Anterior cingulate cortex (tissue), 58 donors: Measurements from ENCODE around the gene PPP2R1A.
"Not testable (repeated sequence)": the region's sequence is repeated elsewhere in the genome, so short reads cannot be mapped to it uniquely, and the experiment has no call there.

Experiments used
- DNase-seq, 58 donors: peaks; one replicate each; lab custom pipeline; 2025; lab: John Stamatoyannopoulos, UW

Gene PPP2R1A

GRCh38 chr19:52234406-52234805 is 44.6 kb downstream of the PPP2R1A start:
- DNase-seq = no peak

- no peak for DNase-seq
Measured at GRCh38 chr19:52237197-52237596, 47.3 kb downstream of the PPP2R1A start.

- DNase-seq = peak in 43 of 58 donors; percentile 0 to 57 (median 14)
Measured at GRCh38 chr19:52237771-52238400, 48.0 kb downstream of the PPP2R1A start.

GRCh38 chr19:52244021-52244420 is 54.2 kb downstream of the PPP2R1A start:
- DNase-seq = no peak

GRCh38 chr19:52248241-52248640 is 58.4 kb downstream of the PPP2R1A start:
- peak in 11 of 58 donors; percentile 1 to 28 (median 5) for DNase-seq

- DNase-seq = no peak
Measured at GRCh38 chr19:52258426-52258825, 68.6 kb downstream of the PPP2R1A start.

DNA sequence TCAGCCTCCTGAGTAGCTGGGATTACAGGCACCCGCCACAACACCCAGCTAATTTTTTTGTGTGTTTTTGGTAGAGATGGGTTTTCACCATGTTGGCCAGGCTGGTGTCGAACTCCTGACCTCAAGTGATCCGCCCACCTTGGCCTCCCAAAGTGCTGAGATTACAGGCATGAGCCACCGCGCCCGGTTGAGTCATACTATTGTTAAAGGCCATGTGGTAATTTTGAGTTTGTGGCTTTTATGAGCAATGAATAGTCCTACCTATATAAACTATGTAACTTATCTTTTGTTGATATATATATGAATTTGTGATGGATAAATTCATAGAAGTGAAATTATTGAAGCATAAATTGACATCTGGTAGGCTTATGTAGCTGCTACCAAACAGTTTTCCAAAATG is 75.7 kb downstream of the PPP2R1A start:
- DNase-seq = not testable (repeated sequence)

DNA sequence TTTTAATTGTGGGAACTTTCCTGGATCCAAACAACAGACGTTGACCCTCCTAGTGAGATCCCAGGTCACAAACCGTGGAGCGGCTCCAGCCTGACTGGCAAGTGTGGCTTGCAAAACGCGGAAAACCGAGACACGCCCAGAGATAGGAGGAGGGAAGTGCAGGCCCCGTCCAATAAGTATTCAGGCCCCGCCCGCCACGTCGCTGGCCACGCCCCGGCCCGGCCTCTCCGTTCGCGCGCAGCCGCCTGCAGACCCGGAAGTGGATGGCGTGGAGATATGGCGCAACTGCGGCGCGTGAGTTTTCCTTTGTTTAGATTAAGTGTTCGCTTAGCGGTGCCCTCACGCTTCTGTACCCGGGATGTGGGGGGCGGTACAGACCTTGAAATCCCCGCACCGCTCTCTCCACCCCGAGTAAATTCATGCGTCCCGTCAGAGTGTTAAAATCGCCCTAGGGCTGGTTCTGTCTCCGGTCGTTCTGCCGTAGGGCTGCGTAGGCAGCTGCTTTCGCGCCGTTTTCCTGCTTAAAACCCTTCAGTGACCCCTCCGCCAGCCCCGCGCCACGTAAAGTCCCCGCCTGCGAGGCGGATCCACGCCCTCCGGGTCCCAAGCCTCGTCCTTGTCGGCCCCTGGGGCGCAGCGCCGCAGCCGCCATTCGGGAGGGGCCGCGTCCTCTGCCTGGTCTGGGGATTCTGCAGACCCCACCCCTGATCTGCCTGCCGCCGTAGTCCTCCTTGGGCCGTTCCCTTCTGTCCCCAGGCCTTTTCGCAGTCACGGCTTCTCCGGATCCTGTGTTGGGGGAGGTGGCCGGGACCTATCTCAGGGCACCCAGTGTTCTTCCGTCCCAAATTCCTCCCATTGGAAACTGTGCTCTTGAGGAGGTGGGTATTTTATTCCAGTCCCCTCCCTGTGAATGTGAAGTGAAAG is 79.7 kb downstream of the PPP2R1A start, which contains the start of gene ZNF766:
ZNF766 (plus strand) TSS at position 250 of the 924 bp plus-strand sequence; CDS start at position 277, 27 bp downstream.
- peak; percentile 62 to 97 (median 93) for DNase-seq

GRCh38 chr19:52270266-52270885 is 80.5 kb downstream of the PPP2R1A start:
- DNase-seq = peak in 6 of 58 donors; percentile 1 to 10 (median 2)

GRCh38 chr19:52273301-52273700 is 83.4 kb downstream of the PPP2R1A start:
- DNase-seq = no peak

DNA sequence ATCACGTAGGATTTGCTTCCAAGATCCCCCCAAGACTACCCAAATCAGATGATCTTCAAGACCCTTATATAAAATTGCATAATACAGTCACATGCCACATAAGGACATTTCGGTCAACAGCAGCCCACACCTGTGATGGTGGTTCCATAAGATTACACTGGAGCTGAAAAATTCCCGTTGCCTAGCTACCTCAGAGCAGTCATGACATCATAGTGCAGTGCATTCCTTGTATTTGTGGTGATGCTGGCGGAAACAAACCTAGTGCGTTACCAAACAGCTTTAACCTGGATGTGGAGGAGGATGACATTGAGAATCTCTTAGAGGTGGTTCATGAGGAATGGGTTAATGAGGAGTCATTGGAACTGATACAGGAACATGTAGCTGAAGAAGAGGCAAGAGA is 84.3 kb downstream of the PPP2R1A start:
- no peak for DNase-seq

GRCh38 chr19:52275988-52276387 is 86.1 kb downstream of the PPP2R1A start:
- no peak for DNase-seq

- DNase-seq = no peak
Measured at GRCh38 chr19:52277471-52277870, 87.6 kb downstream of the PPP2R1A start.
